GM19193 (cell line): Measurements from ENCODE around the gene WNT9A.

Source experiments
- POLR2A ChIP-seq: IDR thresholded peaks from 4 replicates; pipeline ENCODE4 v1.6.1; 2011; ENCODE audit not compliant: insufficient read depth, insufficient read length; ENCODE audit errors: extremely low read depth

Gene WNT9A

GRCh38 chr1:227941509-227942020 lies 6.2 kb downstream of the WNT9A start:
- TF ChIP-seq POLR2A: no peak

- TF ChIP-seq POLR2A: no peak
Measured at GRCh38 chr1:227940791-227941241, 6.9 kb downstream of the WNT9A start.

DNA sequence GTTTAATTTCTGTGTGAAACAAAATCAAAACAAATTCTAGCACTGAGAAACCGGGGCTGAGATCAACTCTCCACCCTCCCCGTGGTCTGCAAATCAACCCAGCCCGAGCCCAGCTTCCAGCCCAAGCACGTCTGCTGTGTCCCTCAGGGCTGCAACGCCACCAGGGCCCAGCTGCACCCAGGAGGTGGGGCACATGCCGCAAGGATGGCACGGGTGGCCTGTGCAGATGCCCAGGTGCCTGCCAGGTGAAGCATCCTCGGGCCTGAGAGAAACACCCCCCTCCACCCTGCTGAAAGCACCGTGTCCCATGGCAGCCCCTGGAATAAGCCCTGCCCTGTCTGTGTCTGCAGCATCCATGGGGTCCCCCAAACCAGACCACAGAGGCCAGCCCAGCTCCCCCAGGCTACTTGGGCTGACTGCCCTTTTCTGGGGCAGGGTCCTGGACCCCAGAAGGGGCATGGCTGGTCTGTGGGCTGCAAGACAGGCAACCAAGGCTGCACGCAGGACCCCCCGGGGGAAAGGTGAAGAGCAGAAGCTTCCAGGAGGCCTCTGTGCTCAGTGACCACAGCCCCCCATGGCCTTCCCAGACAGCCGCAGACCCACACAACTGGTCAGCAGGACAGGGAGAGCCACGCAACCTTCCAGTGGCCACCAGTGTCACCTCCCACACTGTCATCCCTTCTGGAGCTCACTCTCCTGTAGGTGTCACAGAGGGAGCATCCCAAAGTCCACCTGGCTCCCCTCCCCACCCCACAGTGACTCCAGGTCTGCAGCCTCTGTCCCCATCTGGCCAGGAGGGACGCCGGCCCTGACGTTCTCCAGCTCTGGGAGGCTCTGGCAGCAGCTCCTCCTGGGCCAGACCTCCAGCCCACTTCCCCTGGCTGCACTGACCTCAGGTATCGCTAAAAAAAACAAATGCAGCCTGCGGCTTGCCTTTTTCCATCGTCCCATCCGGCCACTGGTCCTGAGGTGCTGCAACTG lies 7.7 kb downstream of the WNT9A start:
- no peak for TF ChIP-seq POLR2A

GRCh38 chr1:227938911-227939790 lies 8.6 kb downstream of the WNT9A start:
- no peak for TF ChIP-seq POLR2A

GRCh38 chr1:227938276-227938675 lies 9.5 kb downstream of the WNT9A start:
- TF ChIP-seq POLR2A: no peak

DNA sequence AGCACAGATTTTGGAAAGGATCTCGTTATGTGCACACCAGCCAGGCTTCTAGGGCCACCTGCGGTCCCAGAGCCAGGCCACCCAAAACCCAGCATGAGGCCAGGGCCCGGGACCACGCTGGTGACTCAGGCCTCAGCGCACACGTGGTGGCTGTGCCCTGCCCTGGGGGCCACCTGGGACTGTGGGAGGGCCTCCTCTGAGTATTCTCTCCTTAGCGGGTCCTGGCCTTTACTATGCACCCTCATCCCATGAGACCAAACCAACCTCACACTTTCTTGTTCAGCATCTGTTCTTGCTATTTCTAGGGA lies 9.9 kb downstream of the WNT9A start:
- TF ChIP-seq POLR2A: no peak

- no peak for TF ChIP-seq POLR2A
Measured at GRCh38 chr1:227937031-227937837, 10.5 kb downstream of the WNT9A start.

GRCh38 chr1:227935826-227936225 lies 11.9 kb downstream of the WNT9A start:
- no peak for TF ChIP-seq POLR2A

DNA sequence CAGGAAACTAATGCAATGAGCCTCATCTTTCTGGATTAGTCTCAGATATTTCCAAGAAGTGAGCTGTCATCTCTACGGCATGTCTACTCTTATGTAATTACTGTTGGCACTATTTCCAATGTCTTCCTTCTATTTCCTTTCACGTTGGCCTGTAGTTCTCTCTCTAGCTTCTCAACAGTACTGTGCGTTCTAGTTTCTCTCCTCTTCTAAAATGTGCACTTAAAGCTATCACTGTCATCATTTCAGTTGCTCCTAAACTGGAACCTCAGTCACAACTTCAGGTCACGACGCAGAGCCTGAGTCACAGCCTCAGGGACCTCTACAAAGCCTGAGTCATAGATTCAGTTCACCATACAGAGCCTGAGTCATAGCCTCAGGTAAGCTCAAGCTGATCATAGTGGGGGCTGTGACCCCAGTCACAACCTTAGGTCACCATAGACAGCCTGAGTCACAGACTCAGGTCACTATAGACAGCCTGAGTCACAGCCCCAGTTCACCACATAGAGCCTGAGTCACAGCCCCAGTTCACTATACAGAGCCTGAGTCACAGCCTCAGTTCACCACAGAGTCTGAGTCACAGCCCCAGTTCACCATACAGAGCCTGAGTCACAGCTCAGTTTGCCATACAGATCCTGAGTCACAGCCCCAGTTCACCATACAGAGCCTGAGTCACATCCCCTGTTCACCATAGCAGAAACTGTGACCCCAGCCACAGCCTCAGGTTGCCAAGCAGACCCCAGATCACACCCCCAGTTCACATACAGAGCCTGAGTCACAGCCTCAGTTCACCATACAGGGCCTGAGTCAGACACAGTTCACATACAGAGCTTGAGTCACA lies 13.0 kb downstream of the WNT9A start:
- no peak for TF ChIP-seq POLR2A

DNA sequence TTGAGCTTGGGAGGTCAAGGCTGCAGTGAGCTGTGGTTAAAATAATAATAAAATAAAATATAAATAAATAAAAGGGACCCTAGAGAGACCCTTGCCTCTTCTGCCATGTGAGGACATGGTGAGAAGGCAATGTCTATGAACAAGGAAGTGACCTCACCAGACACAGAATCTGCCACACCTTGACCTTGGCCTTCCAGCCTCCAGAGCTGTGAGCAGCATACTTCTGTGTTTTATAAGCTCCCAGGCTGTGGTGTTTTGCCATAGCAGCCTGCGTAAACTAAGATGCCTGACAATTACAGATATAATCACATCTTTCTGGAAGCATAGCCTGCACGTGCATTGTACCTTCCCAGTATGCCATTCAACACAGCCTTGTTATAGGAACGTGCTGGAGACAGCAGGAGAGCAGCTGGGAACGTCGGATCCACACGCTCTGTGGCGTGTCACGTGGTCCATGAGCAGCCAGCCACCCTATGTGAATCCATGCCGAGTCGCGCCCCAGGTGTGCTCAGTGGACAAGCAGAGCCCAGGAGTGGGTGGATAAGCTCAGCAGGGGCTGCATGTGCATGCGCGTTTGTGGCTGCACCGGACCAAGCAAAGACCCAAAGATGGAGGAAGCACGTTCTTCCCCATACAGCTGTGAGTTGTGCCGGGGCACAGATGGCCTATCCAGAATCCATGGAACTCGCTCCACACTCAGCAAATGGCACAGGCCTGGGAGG lies 17.8 kb downstream of the WNT9A start:
- no peak for TF ChIP-seq POLR2A

- TF ChIP-seq POLR2A: no peak
Measured at GRCh38 chr1:227928811-227929375, 18.8 kb downstream of the WNT9A start.

DNA sequence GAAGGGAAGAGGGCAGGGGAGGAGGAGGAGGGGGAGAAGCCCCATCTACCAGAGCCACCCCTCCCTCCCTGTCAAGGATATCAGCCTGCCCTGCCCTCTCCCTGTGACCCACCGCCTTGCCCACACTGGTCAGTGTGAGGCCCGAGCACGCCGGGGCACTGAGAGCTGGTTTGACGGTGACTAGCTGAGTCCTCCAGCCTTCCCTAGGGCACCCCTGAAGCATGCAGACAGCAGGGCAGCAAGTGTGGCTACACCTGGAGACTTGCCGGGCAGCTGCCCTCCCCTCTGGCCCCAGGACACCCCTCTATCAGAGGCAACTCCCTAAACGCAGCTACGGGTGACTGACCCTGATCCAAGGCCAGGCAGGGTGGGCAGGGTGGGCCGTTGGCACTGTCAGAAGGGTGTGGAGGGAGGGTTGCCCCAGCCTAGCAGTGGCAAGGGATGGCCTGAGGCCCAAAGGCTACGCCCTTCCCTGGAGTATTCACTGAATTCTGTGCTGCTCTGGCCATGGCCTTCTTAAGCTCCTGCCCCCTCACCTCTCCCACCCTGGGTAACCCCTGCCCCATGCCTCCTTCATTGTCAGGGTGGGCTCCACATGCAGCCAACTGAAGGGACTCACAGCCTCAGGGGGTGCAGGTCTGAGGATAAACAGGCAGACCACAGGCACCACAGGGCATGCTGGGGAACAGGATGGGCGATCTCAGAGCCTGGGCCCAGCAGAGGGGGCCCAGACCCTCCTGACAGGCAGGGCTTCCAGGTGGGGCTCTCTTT lies 19.6 kb downstream of the WNT9A start:
- no peak for TF ChIP-seq POLR2A
